Tibial artery (tissue), 4 donors: Measurements from ENCODE around the gene LCE6A.

Source experiments
- DNase-seq, 2 donors: peaks; one replicate each; pipeline ENCODE4 v3.0.0-alpha.2; 2019
- H3K27ac ChIP-seq, 2 donors: fragments of 200-600 bp; sonication (generic) in 1 of 2; 1 replicate in 1 of 2; 2 replicates in 1 of 2; pipeline ENCODE4 v1.5.1; 2018 to 2019; ENCODE audit warnings: mild to moderate bottlenecking in 1 of 2
- H3K27me3 ChIP-seq, 2 donors: fragments of 200-600 bp; sonication (generic) in 1 of 2; one replicate each; pipeline versions ENCODE4 v1.5.1 to v1.6.0; 2016 to 2019
- H3K36me3 ChIP-seq, 3 donors: fragments of 200-600 bp; sonication (generic) in 2 of 3; one replicate each; pipeline ENCODE4 v1.5.1; 2016 to 2019; ENCODE audit warnings: mild to moderate bottlenecking in 2 of 3
- H3K4me1 ChIP-seq, 4 donors: fragments of 200-600 bp; sonication (generic) in 2 of 4; 1 replicate in 3 of 4; 2 replicates in 1 of 4; pipeline ENCODE4 v1.5.1; 2016 to 2019
- H3K4me3 ChIP-seq, 2 donors: fragments of 200-600 bp; sonication (generic) in 1 of 2; 1 replicate in 1 of 2; 2 replicates in 1 of 2; pipeline ENCODE4 v1.5.1; 2018 to 2019; ENCODE audit warnings: mild to moderate bottlenecking in 2 of 2
- H3K9me3 ChIP-seq, 3 donors: fragments of 200-600 bp; sonication (generic) in 1 of 3; one replicate each; pipeline ENCODE4 v1.5.1; 2016 to 2019
- intact Hi-C: fragments of 100-400 bp; cut with DNase I; formaldehyde crosslinking; loops from one replicate; pipeline ENCODE4 v1.15.0; 2023; ENCODE audit warnings: low total_unique reads
- TF ChIP-seq, protein P1 (sequence below), 2 experiments: fragments of 200-600 bp in 1 of 2; fragments of 450-650 bp in 1 of 2; IDR thresholded peaks; one replicate each; pipeline ENCODE4 v1.5.1; 2017 to 2019; ENCODE audit warnings: antibody characterized with exemption in 2 of 2, mild to moderate bottlenecking in 1 of 2, moderate library complexity in 1 of 2

The LCE6A gene

DNA sequence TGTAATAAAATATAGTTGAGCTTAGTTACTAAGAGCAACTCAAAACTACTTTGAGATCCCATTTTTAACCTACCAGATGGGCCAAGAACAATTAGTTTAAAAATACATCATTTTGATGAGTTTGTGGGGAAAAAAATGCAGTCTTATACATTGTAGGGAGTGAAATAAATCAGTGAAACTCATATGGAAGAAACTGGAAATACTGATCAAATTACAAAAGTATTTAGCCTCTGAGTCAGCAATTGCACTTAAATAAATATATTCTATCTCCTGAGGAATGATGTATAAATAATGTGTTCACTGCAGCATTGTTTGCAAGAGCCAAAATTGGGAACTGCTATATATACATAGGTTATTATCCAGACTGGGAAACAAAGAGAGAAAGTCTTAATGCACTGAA lies 30.8 kb downstream of the LCE6A start:
- no peaks in the 10 kb centered on the region for H3K9me3 ChIP-seq
- H3K27me3 ChIP-seq, result no peaks in the 10 kb centered on the region
- intact Hi-C loops, result no loop called here
- H3K4me1 ChIP-seq, result no peaks in the 10 kb centered on the region
- TF ChIP-seq, protein P1, sequence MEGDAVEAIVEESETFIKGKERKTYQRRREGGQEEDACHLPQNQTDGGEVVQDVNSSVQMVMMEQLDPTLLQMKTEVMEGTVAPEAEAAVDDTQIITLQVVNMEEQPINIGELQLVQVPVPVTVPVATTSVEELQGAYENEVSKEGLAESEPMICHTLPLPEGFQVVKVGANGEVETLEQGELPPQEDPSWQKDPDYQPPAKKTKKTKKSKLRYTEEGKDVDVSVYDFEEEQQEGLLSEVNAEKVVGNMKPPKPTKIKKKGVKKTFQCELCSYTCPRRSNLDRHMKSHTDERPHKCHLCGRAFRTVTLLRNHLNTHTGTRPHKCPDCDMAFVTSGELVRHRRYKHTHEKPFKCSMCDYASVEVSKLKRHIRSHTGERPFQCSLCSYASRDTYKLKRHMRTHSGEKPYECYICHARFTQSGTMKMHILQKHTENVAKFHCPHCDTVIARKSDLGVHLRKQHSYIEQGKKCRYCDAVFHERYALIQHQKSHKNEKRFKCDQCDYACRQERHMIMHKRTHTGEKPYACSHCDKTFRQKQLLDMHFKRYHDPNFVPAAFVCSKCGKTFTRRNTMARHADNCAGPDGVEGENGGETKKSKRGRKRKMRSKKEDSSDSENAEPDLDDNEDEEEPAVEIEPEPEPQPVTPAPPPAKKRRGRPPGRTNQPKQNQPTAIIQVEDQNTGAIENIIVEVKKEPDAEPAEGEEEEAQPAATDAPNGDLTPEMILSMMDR (IDR thresholded peaks at IDR 0.05), result no peak
- H3K4me3 ChIP-seq, result no peak overlapping the region
- no peak overlapping the region for H3K27ac ChIP-seq
- no peaks in the 10 kb centered on the region for H3K36me3 ChIP-seq
- no peak for DNase-seq

DNA sequence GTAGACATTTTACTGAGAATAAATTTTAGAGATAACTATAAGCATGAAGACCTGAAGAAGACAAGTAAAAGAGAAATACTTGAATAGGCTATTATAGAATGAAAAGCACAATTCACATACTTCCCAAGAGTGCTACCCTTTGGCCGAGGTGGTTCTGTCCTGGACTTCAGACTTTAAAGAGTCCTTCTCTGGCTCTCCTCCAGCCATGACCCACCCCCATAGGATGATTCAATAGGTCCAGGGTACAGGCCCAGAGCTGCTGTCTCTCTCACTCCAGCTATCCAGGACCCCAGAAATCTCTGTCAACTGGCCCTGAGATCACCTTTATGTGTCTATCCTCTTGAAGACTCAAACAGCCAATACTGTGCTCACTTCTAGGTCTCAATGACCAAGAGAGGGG lies 34.2 kb downstream of the LCE6A start:
- TF ChIP-seq, protein P1 (IDR thresholded peaks at IDR 0.05), result no peak
- Histone ChIP-seq H3K9me3 (no peaks in the 10 kb centered on the region), H3K27ac (no peak overlapping the region), H3K4me1 (no peaks in the 10 kb centered on the region), H3K36me3 (no peaks in the 10 kb centered on the region), H3K27me3 (no peaks in the 10 kb centered on the region), H3K4me3 (no peak overlapping the region)
- intact Hi-C loops, result no loop called here
- DNase-seq, result no peak

DNA sequence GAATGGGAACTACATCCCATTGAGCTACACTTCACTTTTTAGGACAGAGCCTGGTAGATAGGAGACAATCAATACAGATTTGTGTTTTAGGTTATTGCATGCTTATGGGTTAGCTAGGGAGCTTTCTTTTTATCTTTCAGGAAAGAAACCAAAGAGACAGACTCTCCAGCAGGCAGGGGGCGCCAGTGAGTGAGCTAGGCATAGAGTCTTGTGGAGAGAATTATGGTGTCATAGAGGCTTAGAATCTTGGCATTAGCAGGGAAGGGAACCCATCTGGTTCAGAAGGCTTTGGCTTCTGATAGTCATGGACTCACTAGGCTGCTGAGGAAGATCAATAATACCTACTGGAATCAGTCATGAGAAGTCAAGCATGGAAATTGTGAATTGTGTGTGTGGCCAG lies 35.4 kb downstream of the LCE6A start, which contains the start of gene SMCP:
Gene SMCP, plus strand, starts transcription at position 281 of the 400 bp plus-strand sequence. CDS start 6,101 bp downstream, outside the sequence.
- H3K4me3 ChIP-seq, result no peak within 1 kb of the TSS
- H3K9me3 ChIP-seq, result no peaks in the 10 kb centered on the region
- intact Hi-C loops, result no loop called here
- H3K27ac ChIP-seq, result no peak within 1 kb of the TSS
- TF ChIP-seq, protein P1 (IDR thresholded peaks at IDR 0.05), result no peak
- H3K36me3 ChIP-seq, result no peaks in the 10 kb centered on the region
- no peaks in the 10 kb centered on the region for H3K4me1 ChIP-seq
- DNase-seq, result no peak
- no peaks in the 10 kb centered on the region for H3K27me3 ChIP-seq

DNA sequence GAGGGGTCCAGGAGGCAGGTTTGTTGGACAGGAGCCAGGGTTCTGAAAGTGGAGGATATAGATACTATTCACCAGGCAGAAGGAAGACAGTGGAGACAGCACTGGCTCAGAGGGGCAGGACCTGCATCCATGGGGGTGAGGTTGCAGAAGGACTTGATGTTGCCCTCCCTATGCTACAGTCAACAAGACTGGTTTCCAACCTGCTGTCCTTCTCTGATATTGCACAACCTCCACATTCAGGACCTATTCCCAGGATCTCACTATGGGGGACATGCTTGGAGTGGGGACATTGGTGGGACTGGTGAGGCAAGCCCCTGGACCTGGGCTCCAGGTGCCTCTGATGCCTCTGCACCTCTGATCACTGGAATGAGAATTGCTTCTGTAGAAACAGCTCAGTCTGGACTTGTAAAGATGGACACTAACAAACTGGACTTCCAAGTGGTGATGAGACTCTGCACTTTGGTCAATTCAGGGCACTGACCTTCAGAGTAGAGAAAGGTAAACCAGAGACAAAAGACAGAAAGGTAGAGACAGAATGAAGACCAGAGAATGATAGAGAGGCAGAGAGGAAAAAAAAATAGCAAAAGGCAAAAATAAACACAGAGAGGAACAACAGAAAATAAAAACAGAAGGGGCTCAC lies 37.0 kb downstream of the LCE6A start:
- intact Hi-C loops, result no loop called here
- no peaks in the 10 kb centered on the region for H3K9me3 ChIP-seq
- no peak overlapping the region for H3K27ac ChIP-seq
- TF ChIP-seq, protein P1 (IDR thresholded peaks at IDR 0.05), result no peak
- H3K4me3 ChIP-seq, result no peak overlapping the region
- no peak for DNase-seq
- no peaks in the 10 kb centered on the region for H3K27me3 ChIP-seq
- H3K36me3 ChIP-seq, result no peaks in the 10 kb centered on the region
- peaks cover 0 to 5% (median 2%) of the 10 kb centered on the region in 4 donors for H3K4me1 ChIP-seq

DNA sequence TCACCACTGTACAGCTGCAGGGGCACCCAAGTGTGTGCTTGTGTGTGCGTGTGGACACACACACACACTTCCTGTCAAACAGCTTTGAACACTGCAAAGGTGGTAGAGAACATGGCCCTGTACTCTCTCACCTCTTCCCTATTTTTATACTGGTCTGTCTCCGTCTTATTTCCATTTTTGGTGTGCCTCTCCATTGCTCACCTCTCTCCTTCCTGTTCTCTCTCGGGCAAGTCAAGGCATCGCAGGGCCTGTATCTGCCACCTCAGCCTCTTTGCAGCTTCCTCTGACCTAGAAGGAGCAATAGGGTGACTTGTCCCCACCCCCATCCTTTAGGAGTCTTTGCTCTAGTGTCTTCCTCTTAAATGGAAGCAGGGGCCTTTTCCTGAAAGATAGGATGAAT lies 37.7 kb downstream of the LCE6A start:
- intact Hi-C loops, result no loop called here
- peaks cover 0 to 12% (median 3%) of the 10 kb centered on the region in 4 donors for H3K4me1 ChIP-seq
- no peak overlapping the region for H3K4me3 ChIP-seq
- DNase-seq, result no peak
- no peak overlapping the region for H3K27ac ChIP-seq
- H3K36me3 ChIP-seq, result no peaks in the 10 kb centered on the region
- TF ChIP-seq, protein P1 (IDR thresholded peaks at IDR 0.05), result no peak
- H3K27me3 ChIP-seq, result no peaks in the 10 kb centered on the region
- no peaks in the 10 kb centered on the region for H3K9me3 ChIP-seq
